GM19025 (cell line): ENCODE measurements around the gene PDCD4.
A peak's percentile ranks its signal among the peaks of the same experiment; 100 is the strongest.

ENCODE experiments used
- ATAC-seq: cut with Tn5 transposase; IDR thresholded peaks from one replicate; pipeline ENCODE4 v1.9.1; 2021; ENCODE audit warnings: mild to moderate bottlenecking, low read depth, moderate library complexity; ENCODE audit not compliant: unreplicated experiment

The PDCD4 gene

DNA sequence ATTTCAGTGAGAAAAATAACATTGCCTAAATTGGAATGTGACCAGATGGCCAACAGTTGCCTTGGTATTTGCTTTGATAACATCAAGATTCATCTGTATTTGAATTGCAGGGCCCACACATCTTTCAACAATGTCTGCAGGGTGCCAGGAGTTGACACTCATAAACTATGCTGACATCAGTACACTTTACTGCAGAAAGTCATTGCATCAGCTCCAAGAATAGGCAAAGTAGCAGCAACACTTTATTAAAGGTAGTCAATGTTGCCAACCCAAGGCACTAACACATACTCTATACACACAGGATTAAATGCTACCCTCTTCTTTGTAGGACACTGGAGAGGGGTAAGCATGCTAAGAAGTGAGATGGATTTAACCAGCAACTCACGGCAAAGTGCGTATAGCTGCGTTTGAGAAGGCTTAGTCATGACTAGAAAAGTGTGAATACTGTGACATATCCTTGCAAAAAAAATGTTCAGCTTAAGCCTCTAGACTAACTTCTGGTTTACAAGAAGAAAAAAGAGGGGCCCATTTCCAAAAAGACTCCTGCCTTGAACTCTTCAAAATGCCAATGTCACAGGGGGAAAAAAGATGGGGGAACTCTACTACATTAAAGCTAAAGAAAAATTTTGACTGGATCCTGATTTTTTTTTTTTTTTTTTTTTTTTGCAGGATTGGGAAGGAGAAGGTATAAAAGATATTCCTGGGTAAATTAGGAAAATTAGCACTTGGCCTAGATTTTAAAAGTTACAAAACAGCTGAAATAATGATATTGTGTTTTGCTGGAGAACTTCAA is 45.0 kb downstream of the PDCD4 start:
- no peak for ATAC-seq

DNA sequence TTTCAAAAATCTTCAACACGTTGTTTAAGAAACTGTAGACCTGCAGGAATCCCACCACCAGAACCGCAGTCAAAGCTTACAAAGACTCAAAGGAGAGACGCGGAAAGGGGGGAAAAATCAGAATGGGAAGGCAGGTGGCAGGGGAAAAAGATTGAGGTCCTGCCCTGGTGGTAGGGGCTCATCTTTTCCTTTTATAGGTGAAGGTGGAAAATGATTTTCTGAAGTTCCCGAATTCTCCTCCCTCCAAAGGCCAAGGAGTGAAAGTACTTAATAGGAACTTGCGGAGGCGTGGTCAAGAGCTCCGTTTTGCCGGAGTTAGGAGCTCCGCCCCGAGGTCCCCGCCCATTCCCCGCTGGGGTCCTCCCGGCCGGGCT is 46.5 kb downstream of the PDCD4 start:
- no peak for ATAC-seq

DNA sequence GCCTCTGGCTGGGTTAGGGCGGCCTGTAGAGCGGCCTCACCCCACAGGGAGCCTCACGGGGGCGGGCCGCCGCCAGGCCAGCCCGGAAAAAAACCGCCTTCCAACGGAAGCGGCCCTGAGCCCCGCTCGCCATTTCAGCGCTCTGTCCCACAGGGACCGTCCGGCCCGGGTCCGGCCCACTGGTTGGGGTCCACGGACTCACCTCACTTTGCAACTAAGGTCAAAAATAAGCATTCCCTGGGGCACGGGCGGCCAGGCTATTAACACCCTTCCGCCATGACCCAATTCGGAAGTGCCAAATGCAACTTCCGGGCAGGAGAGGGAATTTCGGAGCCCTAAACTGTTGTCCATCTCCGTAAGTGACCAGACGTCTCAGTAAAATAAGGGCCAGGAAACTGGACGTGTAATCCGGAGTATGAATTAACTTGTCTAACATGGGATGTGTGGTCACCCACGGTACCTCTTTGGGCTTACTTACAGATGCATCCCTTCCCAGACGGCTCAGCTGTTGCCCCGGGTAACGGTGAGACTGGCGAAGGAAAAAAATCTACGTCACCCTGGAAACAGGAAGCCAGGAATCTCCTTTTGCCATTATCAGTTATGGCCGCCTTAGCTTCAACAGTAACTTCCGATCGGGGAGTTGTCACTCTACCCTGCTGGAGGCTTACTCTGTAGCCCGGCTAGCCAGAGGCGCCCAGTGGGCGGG is 47.1 kb downstream of the PDCD4 start, which contains the start of gene BBIP1:
Gene BBIP1, minus strand, starts transcription at position 538 of the 706 bp plus-strand sequence. CDS start 1,023 bp downstream, outside the sequence.
- ATAC-seq: peak; percentile 77

DNA sequence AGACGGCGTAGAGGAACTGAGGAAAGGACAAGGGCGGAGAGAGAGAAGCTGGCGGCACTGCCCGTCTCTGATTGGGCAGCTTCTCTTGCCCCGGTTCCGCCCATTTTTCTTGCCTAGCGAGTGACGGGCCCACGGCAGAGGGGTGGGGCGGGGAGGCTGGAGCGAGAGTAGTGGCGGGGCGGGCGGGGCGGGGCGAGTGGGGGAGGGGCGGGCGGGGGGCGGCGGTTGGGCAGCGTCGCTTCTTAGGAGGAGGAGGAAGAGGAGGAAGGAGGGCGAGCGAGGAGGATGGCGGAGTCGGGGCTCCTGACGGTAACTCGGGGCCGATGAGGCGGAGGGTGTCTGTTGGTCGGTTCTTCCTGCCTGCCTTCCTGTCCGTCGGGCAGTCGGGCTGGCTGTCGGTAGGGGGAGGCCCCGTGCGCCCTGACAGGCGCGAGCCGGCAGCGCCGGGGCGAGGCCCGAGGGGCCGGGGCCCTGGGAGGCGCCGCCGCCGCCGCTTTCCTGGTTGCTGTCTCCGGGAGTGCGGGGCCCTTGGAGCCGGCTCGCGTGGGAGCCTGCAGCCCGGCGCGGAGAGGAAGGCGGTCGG is 47.7 kb downstream of the PDCD4 start, which contains the start of gene SHOC2:
Gene SHOC2, plus strand, starts transcription at position 256 of the 583 bp plus-strand sequence. CDS start 44,755 bp downstream, outside the sequence.
- ATAC-seq: peak; percentile 5

DNA sequence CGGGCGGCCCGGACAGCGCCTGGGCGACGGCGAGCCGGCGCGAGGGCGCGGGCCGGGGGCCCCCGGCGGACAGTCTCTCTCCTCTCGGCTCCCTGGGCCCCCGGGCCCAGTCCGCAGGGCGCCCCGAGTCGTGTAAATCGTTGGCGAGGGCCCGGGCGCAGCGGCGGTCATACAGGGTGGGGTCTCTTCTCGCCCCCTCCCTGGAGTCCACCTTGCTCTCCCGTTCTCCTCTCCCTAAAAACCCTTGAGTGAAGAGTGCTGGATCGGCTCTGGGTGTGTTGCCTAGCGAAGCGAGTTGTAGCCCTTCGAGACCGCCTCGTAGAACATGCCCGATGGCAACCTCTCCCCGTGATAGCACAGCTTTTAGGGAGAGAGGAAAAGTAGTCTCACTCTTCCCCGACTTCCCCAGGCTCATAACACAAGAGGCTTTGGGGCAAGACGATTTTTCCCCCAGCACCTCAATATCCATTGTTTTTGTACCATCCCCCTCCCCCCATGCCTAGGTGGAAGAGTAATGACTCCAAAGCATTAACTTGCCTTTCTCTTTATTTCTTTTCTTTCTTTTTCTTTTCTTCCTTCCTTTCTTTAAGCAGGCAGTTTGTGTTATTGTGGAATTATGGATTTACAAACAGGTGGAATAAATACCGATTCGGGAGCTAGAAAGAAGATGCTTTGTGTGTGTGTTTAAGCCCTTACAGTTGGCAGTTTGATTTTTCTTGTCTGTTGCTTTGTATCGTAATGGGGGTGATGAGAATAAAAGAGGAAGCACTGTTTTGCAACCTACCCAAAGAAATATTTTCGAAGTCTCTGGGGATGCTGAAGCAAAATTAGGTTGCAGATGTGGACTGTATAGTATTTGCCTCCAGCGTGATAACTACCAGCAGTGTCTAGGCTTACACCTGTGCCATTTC is 48.5 kb downstream of the PDCD4 start:
- ATAC-seq: peak; percentile 18

DNA sequence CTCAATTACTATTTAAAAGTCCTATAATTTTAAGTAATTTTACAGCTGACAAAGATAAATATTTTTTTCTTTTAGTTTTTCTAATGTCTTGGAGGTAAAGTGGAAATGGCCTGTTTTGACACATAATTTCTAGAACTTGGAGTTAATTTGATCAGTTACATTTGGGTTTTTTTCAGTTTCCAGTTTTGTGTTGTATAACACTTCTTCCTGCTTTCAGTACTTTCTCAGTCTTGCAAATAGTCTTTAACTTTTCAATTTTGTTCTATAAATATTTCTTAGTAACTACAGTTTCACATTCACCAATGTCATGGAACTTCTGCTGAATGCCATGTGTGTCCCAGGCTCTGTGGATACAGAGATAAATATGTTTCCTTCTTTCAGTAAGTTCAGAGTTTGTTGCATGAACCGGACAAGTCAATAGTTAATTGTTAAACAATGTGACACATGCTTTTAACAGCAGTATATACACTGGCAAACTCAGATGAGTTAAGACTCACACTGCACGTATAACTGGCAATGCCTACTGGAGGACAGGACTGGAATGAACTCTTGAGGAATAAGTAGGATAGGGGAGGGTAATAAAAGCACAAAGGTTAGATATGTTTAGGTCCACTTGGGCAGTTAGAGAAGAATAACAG is 52.2 kb downstream of the PDCD4 start:
- ATAC-seq: no peak

DNA sequence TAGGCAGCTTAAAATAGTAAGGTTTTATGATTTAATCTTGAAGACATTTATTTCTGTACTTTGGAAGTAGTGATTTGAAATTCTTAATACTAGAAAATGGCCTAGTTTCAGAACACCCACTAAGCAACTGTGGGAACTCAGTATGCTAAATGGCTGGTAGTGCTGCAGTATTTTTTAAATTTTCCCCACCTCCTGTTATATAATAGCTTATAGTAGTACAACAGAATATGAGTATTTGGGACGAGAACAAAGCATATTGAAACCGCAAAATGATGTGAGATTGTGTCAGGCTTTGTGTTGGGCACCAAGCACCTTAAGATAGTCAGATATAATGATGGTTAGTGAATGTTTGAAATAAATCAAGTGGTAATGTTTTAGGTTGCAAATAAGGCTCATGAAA is 55.7 kb downstream of the PDCD4 start:
- ATAC-seq: no peak

DNA sequence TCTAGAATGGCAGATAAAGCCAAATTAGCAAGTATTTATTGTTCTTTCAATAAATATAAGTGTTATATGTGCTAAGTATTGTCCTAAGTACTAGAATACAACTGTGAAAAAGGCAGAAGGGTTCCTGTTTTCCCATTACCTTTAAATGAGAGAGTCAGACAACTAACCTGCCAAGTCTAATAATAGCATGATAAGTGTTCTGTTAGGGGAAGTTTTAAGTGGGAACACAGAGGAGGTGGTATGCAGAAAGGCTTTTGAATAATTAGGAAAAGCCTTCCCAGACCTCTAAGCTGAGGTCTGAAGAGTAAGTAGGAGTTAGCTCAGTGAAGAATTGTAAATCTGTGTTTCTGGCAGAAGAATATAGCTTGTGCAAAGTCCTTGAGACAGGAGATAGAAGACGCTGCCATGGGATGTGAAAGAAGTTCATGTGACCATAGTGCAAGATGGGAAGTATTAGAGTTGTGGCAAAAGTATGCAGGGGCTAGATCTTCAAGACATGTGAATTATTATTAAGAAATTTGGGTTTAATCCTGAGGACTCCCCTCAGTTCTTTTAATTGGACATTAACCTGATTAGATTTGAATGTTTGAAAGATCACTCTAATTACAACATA is 60.1 kb downstream of the PDCD4 start:
- no peak for ATAC-seq

DNA sequence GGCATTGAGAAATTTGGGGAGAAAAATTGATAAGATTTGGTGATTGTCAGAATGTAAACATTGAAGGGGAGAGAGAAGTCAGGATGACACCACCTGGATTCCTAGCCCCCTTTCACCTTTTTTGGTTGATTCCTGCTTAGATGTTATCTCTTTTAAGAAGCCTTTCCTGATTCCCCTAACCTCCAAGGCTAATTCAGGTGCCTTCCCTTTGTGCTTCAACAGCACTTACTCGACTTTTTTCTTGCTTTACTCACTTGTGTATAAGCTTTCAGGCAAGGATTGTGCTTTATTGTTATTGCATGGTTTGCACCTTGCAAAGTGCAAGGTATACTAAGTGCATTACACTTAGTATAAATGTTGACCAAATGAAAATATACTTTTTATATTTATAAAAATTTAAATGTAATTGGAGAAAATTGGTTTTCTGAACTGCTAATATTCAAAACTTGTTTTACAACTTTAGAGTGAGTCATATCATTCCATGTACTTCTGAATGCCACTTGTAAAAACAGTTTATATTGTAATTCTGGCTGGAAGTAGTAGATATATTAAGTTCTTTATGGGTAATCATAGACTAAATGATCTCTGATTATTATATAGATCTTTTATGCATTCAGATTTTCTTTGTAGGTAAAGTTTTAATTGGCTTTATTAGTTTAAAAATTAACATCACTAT is 60.9 kb downstream of the PDCD4 start:
- ATAC-seq: no peak

DNA sequence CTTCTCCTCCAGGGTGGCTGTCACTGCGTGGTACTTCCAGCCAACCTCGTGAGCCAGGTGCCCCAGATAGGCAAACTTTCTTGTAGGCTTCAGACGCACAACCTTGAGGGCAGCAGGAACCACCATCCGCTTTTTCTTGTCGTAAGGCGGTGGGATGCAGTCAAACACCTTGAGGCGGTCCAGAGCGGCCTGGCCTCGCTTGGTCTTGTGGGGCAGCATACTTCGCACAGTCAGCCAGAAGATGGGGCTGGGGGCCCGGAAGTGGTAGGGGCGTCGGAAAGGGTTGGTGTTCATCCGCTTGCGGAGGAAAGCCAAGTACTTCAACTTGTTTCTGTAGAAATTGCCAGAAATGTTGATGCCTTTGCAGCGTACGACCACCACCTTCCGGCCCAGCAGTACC is 65.0 kb downstream of the PDCD4 start:
- no peak for ATAC-seq

DNA sequence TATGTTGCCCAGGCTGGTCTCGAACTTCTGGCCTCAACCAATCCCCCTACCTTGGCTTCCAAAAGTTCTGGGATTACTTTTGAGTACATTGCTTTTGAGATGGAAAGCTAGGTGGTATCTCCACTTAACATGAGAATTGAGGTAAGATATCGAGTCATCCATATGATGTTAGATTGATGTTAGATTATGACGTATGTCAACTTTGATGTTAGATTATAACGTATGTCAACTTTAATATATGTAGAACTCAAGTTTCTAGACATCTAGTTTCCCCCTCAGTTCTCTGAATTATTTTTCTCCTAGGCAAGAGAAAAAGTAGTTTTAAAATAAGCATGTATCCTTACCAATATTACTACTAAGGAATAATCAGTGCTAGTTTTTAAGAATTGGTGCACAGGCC is 67.7 kb downstream of the PDCD4 start:
- ATAC-seq: no peak

DNA sequence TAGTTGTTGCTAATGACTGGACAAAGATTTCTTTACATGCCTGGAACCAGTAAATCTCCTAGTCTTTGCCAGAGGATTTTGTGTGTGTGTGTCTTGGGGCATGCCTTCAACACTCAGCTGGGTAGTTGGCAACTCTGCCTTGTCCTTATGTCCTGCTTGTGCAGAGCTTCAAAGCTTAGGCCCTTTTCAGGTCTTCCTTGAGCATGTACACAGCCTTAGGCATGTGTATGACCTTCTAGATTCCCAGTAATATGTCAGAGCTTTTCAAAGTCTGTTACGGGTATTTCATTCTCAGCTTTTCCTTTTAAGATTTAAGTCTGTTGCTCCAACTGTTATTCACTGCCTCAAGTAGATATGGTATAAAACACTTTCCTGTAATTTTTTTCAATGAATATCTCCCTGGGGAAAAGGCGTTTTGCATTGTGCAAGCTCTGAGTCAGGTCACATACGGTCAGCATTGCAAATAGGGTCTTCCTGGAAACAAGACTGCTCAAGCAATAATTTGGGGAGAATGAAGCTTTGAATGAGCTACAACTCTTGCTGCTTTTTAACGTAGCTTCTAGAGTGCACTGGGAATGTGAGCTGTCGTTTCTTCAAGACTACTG is 73.2 kb downstream of the PDCD4 start:
- ATAC-seq: no peak

DNA sequence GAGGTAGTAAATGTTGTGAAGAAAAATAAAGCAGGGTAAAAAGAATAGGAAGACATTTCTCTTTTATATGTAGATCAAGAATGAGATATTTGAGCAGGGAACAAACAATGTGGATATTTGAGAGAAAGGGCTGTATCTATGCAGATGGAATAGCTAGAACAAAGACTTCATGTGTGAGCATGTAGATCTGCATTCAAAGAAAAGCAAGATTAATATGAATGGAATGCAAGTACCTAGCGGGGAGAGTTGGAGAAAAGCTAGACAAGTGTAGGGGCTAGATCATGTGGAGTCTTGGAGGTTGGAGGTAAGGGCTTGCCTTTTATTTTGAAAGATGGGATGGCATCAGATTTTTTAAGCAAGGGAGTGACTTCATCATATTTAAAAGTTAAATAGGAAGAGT is 74.8 kb downstream of the PDCD4 start:
- no peak for ATAC-seq

DNA sequence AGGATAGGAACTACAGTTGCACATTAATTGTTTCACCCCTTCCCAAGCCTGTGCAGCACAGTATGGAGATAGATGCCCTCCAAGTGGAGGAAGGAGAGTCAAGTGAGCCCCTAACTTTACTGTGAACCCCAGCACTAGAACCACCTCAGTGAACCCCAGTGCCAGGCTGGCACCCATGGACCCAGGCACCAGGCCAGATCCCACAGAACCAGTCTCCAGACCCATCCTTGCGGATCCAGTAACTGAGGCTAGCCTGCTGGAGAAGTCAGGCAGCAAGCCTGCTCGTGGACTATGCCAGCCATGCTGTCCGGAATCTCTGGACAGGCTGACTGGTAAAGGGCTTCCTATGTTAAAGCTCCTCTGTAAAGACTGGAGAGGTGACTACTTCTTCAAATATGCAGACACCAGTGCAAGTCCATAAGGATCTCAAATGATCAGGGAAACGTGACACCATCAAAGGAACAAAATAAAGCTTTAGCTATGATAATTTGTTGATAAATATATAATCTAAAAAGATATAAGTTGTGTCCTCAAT is 75.4 kb downstream of the PDCD4 start:
- no peak for ATAC-seq
